Measurements from ENCODE around the gene TUBB2B.

TUBB2B gene

GRCh38 chr6:3232017-3232945, 4.8 kb upstream of the TUBB2B start:
- DNase-seq: no peak

DNA sequence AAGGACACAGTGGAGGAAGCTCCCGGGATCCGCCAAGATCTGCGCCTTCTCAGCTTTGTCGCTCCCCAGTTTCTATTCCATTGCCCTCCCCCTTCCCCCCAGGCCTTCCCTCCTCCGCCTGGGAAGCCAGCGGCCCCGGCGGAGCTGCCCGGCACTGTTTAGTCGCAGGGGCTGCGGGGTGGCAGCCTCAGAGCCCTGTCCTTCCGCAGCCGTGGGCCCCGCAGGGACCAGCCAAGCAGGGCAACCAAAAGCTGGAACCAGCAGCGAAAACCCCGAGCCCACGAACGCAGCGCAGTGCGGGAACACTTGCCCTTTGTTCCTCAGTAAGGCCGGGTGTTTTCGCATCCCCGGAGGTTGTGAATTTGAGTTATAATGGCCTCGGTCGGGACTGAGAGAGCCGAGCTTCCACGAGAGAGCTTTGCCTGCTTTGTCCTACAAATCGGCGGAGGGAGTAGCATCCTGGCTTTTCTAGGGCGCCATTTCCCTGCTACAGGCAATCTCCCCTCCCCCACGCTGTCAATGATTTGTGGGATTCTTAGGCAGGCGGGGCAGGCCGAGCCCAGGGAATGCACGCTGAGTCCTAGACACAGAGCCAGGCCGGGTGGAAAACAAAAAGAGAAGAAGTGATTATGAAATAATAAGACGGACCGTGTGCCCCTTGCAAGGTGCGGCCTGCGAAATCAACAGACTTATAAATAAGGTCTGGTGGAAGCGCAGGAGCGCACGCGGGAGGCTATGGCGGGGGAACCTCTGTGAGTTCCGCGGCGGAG, 4.0 kb upstream of the TUBB2B start:
- peak; percentile 81 for DNase-seq

GRCh38 chr6:3230900-3231246, 3.4 kb upstream of the TUBB2B start:
- peak; percentile 61 for DNase-seq

GRCh38 chr6:3230256-3230882, 2.9 kb upstream of the TUBB2B start:
- DNase-seq: no peak

GRCh38 chr6:3229566-3230178, 2.2 kb upstream of the TUBB2B start:
- DNase-seq: peak; percentile 37

GRCh38 chr6:3228771-3229565, 1.5 kb upstream of the TUBB2B start:
- DNase-seq: no peak

DNA sequence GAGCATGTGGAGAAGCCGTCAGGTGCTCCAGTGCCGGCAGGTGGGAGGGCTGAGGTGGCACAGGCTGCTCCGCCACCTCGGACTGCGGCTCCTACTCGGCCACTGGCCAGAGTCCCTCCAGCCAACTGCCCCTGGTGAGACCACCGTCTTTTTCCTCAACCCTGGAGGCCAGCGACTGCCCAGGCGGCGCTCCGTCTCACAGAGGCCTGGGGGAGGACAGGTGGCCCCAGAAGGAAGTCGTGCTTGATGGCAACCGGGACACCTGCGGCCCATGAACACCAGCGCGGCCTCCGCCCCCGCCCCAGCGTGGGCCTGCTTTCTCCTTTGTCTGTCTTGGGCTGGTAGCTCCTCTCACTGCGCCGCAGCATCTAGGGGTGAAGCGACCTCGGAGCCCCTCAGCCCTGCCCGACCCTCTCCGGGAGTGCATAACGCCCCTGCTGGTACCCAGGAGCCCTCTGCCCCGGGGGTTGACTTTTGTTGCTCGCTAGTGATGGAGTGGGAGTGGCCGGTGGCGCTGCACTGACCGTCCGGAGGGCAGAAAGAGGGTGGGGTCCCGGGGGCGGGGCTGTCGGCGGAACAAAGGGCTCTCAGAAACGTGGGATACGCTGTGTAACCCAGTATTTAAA, 706 bp upstream of the TUBB2B start:
- DNase-seq: no peak

DNA sequence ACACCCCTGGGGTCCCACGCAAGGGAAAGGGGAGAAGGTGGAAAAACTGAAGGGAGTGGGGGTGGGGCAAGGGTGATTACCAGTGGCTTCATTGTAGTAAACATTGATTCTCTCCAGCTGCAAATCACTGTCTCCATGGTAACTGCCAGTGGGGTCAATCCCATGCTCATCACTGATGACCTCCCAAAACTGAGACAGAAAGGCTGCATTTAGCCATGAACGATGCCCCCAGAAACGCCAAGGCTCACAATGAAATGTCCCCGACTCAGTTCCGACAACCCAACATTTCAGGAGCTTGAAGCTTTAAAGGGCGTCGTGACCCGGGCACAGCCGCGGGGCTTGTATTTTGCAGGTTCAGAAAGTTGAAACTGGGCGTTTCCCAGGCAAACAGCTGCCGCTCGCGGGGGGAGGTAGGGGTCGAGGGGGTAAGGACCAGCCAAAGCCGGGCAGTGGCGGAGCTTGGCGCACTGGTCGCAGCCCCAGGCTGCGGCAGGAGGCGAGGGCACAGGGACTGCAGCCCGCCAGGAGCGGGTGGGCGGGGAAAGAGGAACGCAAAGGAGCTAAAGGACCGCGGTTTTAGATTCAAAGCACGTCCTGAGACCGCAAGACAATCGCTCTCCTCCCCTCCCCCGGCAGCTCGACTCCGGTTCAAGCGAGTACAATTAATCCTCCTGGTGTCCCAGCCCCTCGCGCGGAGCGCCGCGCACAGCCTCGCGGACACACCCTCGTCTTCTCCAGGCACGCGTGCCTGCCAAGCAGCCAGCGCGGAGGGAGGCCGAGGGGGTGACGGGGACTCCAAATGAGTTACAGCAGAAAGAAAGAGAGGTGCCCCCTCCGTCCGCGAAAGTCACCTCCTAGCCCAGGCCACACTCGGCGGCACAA, 731 bp downstream of the TUBB2B start:
- peak; percentile 48 for DNase-seq

DNA sequence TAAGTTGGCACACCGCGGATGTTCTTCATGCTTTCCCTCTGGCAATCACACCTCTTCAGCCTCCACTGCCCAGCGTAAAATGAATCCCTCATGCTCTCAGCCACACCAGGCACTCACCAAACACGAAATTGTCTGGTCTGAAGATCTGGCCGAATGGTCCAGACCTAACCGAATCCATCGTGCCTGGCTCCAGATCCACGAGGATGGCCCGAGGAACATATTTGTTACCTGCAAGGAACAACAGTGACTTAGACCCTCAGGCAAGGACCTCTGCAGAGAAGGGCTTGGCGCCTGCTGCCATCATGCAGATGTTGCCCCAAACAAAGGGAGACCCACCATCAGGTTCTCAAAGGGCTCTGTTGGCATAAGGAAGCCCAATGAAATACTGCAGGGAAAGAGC, 1.4 kb downstream of the TUBB2B start:
- DNase-seq: no peak

GRCh38 chr6:3222506-3223038, 4.9 kb downstream of the TUBB2B start:
- no peak for DNase-seq

- no peak for DNase-seq
Measured at GRCh38 chr6:3221578-3221977, 5.9 kb downstream of the TUBB2B start.

DNA sequence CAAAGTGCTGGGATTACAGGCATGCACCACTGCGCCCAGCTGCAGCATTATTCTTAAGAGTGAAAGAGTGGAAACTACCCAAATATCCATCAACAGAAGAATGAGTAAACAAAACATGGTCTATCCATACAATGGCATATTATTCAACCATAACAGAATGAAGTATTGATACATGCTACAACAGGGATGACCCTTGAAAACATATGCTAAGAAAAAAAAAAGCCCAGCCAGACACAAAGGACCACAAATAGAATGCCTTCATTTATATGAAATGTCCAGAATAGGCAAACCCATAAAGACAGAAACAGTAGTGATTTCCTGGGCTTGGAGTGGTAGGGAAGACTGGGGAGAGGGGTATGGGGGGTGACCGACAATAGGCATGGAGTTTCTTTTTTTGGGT, 7.1 kb downstream of the TUBB2B start:
- DNase-seq: no peak

DNA sequence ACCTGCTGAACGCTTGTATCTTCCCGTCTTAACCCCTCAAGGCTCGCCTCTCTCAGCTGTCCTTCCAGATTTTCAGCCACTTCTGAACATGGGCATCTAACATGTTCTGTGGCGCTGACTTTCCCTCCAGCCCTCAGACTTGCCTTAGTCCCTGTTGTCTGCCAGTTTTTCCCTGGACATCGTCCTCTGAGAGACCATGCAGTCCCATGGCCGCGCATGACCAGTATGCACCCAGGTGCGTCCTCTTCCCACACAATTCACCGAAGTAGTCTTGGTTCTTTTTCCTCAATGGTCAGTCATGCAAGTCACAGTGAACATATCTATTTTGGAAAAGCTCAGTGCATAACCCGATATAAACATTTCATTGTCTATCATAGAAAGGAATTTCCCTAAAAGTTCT, 9.2 kb downstream of the TUBB2B start:
- no peak for DNase-seq

DNA sequence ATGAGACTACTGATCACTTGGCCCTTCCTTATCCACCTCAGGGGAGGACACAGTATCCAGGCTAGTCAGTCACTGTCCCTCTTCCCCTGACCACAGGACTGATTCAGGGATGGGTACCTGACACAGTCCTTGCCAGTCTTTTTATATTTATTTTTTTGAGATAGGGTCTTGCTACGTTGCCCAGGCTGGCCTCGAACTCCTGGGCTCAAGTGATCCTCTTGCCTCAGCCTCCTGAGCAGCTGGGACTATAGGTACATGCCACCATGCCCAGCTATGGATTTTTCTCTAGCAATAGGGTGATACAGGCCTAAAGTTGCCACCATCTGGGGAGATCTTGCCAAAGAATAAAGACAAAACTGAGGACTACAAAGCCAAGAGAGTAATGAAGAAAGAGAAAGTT, 10.2 kb downstream of the TUBB2B start:
- DNase-seq: no peak

DNA sequence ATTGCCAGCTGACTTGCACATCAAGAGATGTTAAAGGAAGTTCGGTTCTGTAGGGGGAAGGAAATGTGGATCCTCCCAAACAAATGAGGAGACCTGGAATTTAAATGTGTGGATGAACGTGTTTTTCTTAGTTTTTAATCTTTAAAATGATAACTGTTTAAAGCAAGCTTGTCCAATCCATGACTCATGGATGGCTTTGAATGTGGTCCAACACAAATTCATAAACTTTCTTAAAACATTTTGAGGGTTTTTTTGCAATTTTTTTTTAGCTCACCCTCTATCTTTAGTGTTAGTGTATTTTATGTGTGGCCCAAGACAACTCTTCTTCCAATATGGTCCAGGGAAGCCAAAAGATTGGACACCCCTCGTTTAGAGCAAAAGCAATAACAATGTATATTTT, 12.6 kb downstream of the TUBB2B start:
- DNase-seq: no peak

- DNase-seq: no peak
Measured at GRCh38 chr6:3213334-3213695, 14.1 kb downstream of the TUBB2B start.

DNA sequence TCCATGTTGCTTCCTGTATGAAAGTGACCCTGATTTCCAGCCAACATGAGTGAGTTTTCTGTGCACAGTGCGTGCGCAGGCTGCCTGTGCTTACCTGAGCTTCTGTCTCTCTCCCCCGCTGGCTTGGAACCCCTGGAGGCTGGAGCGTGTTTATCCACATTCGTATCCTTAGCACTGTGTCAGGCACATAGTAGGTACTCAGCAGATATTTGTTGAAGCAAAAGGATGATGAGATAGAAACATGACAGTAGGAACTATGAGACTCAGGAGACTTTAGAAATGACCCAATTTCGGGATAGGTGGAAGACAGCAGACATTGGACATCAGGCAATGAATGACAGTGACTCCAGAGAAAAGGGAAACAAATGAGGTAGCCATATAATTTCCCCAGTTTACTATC, 15.2 kb downstream of the TUBB2B start:
- no peak for DNase-seq

DNA sequence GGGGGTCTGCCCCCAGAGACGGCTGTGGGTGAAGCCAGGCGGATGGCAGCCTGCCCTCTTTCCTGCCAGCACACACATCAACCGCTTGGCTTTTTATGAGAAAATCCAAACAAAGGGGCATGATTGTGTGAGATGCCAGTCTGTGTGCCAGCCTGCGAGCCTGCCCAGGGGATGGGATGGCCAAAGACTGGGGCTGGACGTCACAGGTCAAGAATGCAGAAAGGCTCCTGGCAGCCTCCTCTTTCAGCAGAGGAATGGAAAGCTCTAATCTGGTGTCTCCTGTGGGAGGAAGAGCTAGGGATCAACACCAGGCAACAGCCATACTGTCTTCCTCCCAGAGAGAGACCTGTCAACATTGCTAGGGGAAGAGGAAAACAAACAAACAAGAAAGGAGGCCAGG, 15.8 kb downstream of the TUBB2B start:
- DNase-seq: no peak

DNA sequence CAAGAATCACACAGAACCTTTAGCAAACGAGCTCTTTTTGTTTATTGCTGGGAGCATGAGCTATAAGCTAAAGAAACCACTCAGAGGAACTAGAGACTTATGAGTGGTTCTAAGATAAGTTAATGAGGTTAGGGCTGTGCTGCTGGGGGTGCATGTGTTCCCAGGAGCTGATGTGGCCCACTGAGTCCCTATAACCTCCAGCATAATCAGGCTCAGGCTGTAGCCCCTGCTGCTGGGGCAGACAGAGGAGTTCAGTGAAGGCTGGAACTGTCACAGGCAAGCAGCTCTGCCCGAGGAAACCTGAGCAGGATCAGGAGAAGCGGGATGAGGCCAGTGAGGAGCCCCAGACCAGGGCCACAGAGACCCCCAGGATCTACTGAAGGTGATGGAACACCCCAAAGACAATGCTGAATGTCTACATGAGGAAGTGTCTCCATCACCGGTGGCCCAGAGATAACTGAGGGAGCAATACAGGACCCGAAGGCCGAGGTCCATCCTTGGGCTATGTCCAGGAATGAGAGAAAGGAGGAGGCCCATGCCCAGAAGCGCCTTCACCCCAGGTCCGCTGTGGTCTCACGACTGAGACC, 17.3 kb downstream of the TUBB2B start:
- no peak for DNase-seq

Measured in fibroblast of upper back skin (primary cell).